ENCODE data around the gene ARHGEF28. TPM values are rescaled to one million over a fixed set of nuclear protein-coding genes. Genes with fewer than 3 reads are reported as not detected.

Gene ARHGEF28
- polyA plus RNA-seq, 3 donors, result not detected

DNA sequence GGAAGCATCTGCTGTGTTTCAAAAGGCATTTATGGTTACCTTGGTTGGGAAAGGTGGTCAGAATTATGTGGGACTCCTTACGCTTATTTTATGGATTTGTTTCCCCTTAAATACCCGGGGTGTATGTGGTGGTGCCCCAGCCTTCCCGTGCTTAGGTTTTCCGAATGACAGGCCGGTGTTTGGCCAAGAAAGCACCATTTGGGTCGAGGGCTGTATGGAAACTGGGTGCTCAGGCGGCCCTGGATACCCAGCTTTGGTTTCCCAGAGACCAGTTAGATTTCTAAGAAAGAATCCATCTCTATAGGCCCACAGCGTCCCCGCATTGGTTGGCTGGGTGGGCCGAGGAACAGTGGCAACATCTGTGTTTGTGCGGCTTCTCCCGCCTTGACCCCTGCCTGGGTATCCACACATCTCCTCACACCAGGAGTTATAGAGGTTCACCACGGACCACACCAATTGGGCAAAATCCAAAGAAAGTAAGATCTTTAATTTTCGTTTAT lies 868 bp downstream of the ARHGEF28 start:
- peak overlapping the region; percentile 83 for H3K4me2 ChIP-seq (replicated peaks; ENCODE audit: extremely low read depth, low read length, poor library complexity, severe bottlenecking)
- H3K27me3 ChIP-seq (ENCODE audit: control insufficient read depth in 2 of 2, insufficient read depth in 2 of 2, low read length in 2 of 2), result peaks cover 40 to 59% of the 10 kb centered on the region in 2 donors
- intact Hi-C loops (cut with micrococcal nuclease), result no loop called here
- Mint-ChIP-seq H3K36me3 (no peaks in the 10 kb centered on the region), H3K9me3 (peaks cover 0 to 4% (median 0%) of the 10 kb centered on the region in 7 donors), H3K27ac (no peak overlapping the region), H3K4me3 (peak overlapping the region; percentile 71 to 85), H3K4me1 (peaks cover 8% of the 10 kb centered on the region), H3K27me3 (ENCODE audit: low read depth in 3 of 3) (peaks cover 35 to 47% (median 40%) of the 10 kb centered on the region in 3 donors)
- no peak overlapping the region for H3K9ac ChIP-seq (ENCODE audit: insufficient read depth, low read length, poor library complexity, severe bottlenecking)
- no peaks in the 10 kb centered on the region for H4K20me1 ChIP-seq (ENCODE audit: insufficient read depth, low read length)
- no peak overlapping the region for H3K27ac ChIP-seq (ENCODE audit: low read depth in 1 of 2, low read length in 2 of 2)
- TF ChIP-seq, protein P1, sequence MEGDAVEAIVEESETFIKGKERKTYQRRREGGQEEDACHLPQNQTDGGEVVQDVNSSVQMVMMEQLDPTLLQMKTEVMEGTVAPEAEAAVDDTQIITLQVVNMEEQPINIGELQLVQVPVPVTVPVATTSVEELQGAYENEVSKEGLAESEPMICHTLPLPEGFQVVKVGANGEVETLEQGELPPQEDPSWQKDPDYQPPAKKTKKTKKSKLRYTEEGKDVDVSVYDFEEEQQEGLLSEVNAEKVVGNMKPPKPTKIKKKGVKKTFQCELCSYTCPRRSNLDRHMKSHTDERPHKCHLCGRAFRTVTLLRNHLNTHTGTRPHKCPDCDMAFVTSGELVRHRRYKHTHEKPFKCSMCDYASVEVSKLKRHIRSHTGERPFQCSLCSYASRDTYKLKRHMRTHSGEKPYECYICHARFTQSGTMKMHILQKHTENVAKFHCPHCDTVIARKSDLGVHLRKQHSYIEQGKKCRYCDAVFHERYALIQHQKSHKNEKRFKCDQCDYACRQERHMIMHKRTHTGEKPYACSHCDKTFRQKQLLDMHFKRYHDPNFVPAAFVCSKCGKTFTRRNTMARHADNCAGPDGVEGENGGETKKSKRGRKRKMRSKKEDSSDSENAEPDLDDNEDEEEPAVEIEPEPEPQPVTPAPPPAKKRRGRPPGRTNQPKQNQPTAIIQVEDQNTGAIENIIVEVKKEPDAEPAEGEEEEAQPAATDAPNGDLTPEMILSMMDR (IDR thresholded peaks at IDR 0.05), result no peak
- no peaks in the 10 kb centered on the region for H3K79me2 ChIP-seq (ENCODE audit: insufficient read depth, low read length)
- no peak for DNase-seq
- H3K4me3 ChIP-seq (replicated peaks in 1 of 3; ENCODE audit: low read depth in 2 of 3, low read length in 3 of 3), result peak overlapping the region in 1 of 3 experiments; percentile 74
- H2AFZ ChIP-seq (ENCODE audit: insufficient read depth, low read depth, low read length, poor library complexity, severe bottlenecking), result peak overlapping the region; percentile 71
- 87% methylated on average over 13 of the region's 14 CpGs for WGBS (ENCODE audit: insufficient coverage)
- H3K4me1 ChIP-seq (ENCODE audit: control insufficient read depth in 1 of 2, insufficient read depth in 2 of 2, low read length in 2 of 2), result peaks cover 8% of the 10 kb centered on the region in 2 donors
- H3K36me3 ChIP-seq (replicated peaks in 1 of 2; ENCODE audit: control insufficient read depth in 1 of 2, insufficient read depth in 2 of 2, low read length in 2 of 2), result no peaks in the 10 kb centered on the region
- H3K9me3 ChIP-seq (replicated peaks in 1 of 2; ENCODE audit: control insufficient read depth in 1 of 2, insufficient read depth in 1 of 2, low read length in 2 of 2), result no peaks in the 10 kb centered on the region

DNA sequence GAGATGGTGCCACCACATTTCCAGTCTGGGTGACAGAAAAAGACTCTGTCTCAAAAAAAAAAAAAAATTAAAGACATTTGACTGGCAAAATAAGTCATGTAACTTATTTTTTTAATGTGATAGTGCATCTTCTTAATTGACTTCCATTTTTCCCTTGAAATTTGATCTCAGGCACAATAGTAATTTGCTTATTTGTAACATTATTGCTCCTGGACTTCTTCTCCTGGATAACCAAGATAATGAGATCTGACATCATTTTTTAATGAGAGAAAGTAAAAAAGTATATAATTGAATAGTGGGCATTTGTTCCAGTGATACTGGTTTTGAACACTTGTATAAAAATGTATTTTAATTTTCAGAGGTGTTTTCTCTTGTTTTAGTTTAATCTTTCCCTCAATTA lies 3.5 kb downstream of the ARHGEF28 start:
- no peaks in the 10 kb centered on the region for H3K36me3 Mint-ChIP-seq
- intact Hi-C loops (cut with micrococcal nuclease), result no loop called here
- H3K79me2 ChIP-seq (ENCODE audit: insufficient read depth, low read length), result no peaks in the 10 kb centered on the region

More for the DNA sequence above, 3.5 kb downstream of the ARHGEF28 start:
- no peaks in the 10 kb centered on the region for H4K20me1 ChIP-seq (ENCODE audit: insufficient read depth, low read length)
- no peak overlapping the region for H3K27ac ChIP-seq (ENCODE audit: low read depth in 1 of 2, low read length in 2 of 2)
- H3K4me1 Mint-ChIP-seq, result peaks cover 8% of the 10 kb centered on the region
- no peak for DNase-seq
- peaks cover 34 to 43% (median 40%) of the 10 kb centered on the region in 3 donors for H3K27me3 Mint-ChIP-seq (ENCODE audit: low read depth in 3 of 3)
- no peak overlapping the region for H3K9ac ChIP-seq (ENCODE audit: insufficient read depth, low read length, poor library complexity, severe bottlenecking)
- peak overlapping the region in 1 of 2 donors; percentile 49 for H3K4me3 Mint-ChIP-seq
- peaks cover 40 to 50% of the 10 kb centered on the region in 2 donors for H3K27me3 ChIP-seq (ENCODE audit: control insufficient read depth in 2 of 2, insufficient read depth in 2 of 2, low read length in 2 of 2)
- H2AFZ ChIP-seq (ENCODE audit: insufficient read depth, low read depth, low read length, poor library complexity, severe bottlenecking), result no peak overlapping the region
- no peak overlapping the region for H3K4me3 ChIP-seq (replicated peaks in 1 of 3; ENCODE audit: low read depth in 2 of 3, low read length in 3 of 3)
- no peaks in the 10 kb centered on the region for H3K36me3 ChIP-seq (replicated peaks in 1 of 2; ENCODE audit: control insufficient read depth in 1 of 2, insufficient read depth in 2 of 2, low read length in 2 of 2)
- H3K4me2 ChIP-seq (replicated peaks; ENCODE audit: extremely low read depth, low read length, poor library complexity, severe bottlenecking), result no peak overlapping the region
- TF ChIP-seq, protein P1 (IDR thresholded peaks at IDR 0.05), result no peak
- H3K9me3 ChIP-seq (replicated peaks in 1 of 2; ENCODE audit: control insufficient read depth in 1 of 2, insufficient read depth in 1 of 2, low read length in 2 of 2), result no peaks in the 10 kb centered on the region
- peaks cover 0 to 4% (median 0%) of the 10 kb centered on the region in 7 donors for H3K9me3 Mint-ChIP-seq
- peaks cover 8% of the 10 kb centered on the region in 2 donors for H3K4me1 ChIP-seq (ENCODE audit: control insufficient read depth in 1 of 2, insufficient read depth in 2 of 2, low read length in 2 of 2)
- H3K27ac Mint-ChIP-seq, result no peak overlapping the region

Data from CD14-positive monocyte (primary cell).